K562 (cell line): ENCODE measurements around the gene ELL3. TPM values are rescaled to one million over a fixed set of nuclear protein-coding genes. Genes with fewer than 3 reads are reported as not detected.

ENCODE experiments used
- LEF1 ChIP-seq: fragments of 450-650 bp; IDR thresholded peaks from 2 replicates; pipeline ENCODE4 v1.6.1; 2016; ENCODE audit warnings: mild to moderate bottlenecking
- RFX1 ChIP-seq: fragments of 450-650 bp; IDR thresholded peaks from 2 replicates; pipeline ENCODE4 v1.6.1; 2016; ENCODE audit warnings: mild to moderate bottlenecking, moderate library complexity
- RUNX1 ChIP-seq: sonication (generic); IDR thresholded peaks from 2 replicates; pipeline ENCODE4 v1.6.1; 2016; ENCODE audit warnings: antibody characterized with exemption, low read depth
- SRSF1 ChIP-seq: fragments of 200-400 bp; formaldehyde crosslinking; IDR thresholded peaks from 2 replicates; pipeline ENCODE4 v1.6.1; 2017; ENCODE audit warnings: mild to moderate bottlenecking, low read depth, low read length, moderate library complexity
- TRIM28 ChIP-seq: fragments of 450-650 bp; IDR thresholded peaks from 2 replicates; pipeline ENCODE4 v1.6.1; 2017
- ZC3H4 ChIP-seq: sonication (generic); formaldehyde crosslinking; IDR thresholded peaks from 2 replicates; pipeline ENCODE4 v1.9.0; 2021; ENCODE audit warnings: missing genetic modification reagents, borderline replicate concordance
- ZFPM2 ChIP-seq: fragments of 250-450 bp; sonication (Bioruptor Pico); IDR thresholded peaks from 2 replicates; pipeline ENCODE4 v1.5.1; 2022; ENCODE audit warnings: mild to moderate bottlenecking
- ZNF212 ChIP-seq: fragments of 450-650 bp; formaldehyde crosslinking; IDR thresholded peaks from 2 replicates; pipeline ENCODE4 v1.4.0; 2020; ENCODE audit warnings: mild to moderate bottlenecking
- polyA plus RNA-seq, 8 experiments: library from polyadenylated mRNA; depleted of rRNA in 4 of 8; stranded (reverse) in 5 of 8; unstranded in 3 of 8; fragments of >200 nt; fragmentation: Nextera tagmentation in 2 of 8; fragmentation: Illumina TruSeq in 1 of 8; extraction: Ambion mirVana in 2 of 8; extraction: Trizol in 1 of 8; gene quantifications; 2 replicates each; pipeline versions ENCODE4 v1.2.1 to v1.2.3, GENCODE V29; 2011 to 2014; ENCODE audit warnings: inconsistent platforms in 1 of 8, missing spikeins in 1 of 8
- total RNA-seq, 7 experiments: library from RNA; depleted of rRNA in 6 of 7; stranded (reverse); fragments of >200 nt in 6 of 7; fragmentation: Illumina TruSeq in 2 of 7; extraction: Trizol in 2 of 7; gene quantifications; 2 replicates each; pipeline versions ENCODE4 v1.2.1 to v1.2.3, GENCODE V29; 2011 to 2021; ENCODE audit warnings: low replicate concordance in 1 of 7
- TF ChIP-seq, protein P1 (sequence below): IDR thresholded peaks from 2 replicates; pipeline ENCODE4 v1.6.1; 2012; ENCODE audit warnings: low read depth, low read length, improper control_type of control experiment, borderline replicate concordance
- TF ChIP-seq, protein P2 (sequence below): fragments of 250-450 bp; sonication (Bioruptor Pico); IDR thresholded peaks from 2 replicates; pipeline ENCODE4 v1.5.0; 2020; ENCODE audit warnings: mild to moderate bottlenecking, borderline replicate concordance
- TF ChIP-seq, protein P3 (sequence below): fragments of 200-800 bp; sonication (Bioruptor generic); IDR thresholded peaks from 2 replicates; pipeline ENCODE4 v1.6.1; 2017; ENCODE audit warnings: missing genetic modification characterization, missing compliant biosample characterization
- TF ChIP-seq, protein P4 (sequence below): sonication (generic); formaldehyde crosslinking; IDR thresholded peaks from 2 replicates; pipeline ENCODE4 v1.8.0; 2023; ENCODE audit warnings: missing genetic modification reagents, mild to moderate bottlenecking, borderline replicate concordance
- TF ChIP-seq, protein P5 (sequence below): fragments of 450-650 bp; IDR thresholded peaks from 2 replicates; pipeline ENCODE4 v1.6.1; 2016; ENCODE audit warnings: borderline replicate concordance

Gene ELL3
- total and polyA plus RNA-seq, 9 of the 15 experiments (the other 6 are each of a cell fraction or from before 2014, with no cell fraction given) = 0.80 to 5.2 (median 2.6) TPM

DNA sequence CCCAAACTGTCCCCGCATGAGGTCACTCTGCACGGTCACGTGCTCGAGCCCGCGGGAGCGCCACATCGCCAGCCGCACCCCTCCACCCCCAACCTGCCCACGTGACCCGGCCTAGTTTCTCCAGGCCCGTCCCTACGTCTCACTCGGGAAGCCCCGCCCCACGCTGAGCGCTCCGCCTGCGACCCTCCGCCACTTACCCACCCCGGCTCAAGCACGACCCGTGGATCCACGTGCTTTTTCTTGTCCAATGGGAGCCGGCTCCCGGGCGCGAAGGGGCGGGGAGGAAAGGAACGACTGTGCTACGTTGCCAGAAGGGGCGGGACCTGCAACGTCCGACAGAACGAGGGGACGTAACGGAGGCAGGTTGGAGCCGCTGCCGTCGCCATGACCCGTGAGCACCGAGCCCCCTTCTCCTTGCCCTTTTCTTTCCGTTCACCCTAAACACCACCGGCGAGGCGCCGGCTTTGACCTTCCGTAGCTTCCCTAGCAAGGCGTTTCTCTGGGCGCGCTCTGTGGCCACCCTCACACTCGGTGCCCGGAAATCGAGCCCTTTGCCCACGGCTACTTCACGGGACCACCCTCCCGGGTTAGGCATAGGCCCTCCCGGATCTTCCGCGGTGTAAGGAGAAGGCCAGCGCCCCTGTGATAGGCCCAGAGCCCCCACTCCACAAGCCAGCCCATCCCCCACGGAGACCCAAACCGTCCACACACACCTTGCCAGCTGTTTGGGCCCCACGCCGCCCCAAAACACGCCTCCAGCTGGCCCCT, 15.4 kb upstream of the ELL3 start, which contains the start of gene SERF2 (continued):
- TF ChIP-seq RUNX1 = no peak
- TF ChIP-seq, protein P1, sequence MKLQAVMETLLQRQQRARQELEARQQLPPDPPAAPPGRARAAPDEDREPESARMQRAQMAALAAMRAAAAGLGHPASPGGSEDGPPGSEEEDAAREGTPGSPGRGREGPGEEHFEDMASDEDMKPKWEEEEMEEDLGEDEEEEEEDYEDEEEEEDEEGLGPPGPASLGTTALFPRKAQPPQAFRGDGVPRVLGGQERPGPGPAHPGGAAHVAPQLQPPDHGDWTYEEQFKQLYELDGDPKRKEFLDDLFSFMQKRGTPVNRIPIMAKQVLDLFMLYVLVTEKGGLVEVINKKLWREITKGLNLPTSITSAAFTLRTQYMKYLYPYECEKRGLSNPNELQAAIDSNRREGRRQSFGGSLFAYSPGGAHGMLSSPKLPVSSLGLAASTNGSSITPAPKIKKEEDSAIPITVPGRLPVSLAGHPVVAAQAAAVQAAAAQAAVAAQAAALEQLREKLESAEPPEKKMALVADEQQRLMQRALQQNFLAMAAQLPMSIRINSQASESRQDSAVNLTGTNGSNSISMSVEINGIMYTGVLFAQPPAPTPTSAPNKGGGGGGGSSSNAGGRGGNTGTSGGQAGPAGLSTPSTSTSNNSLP = no peak
- TF ChIP-seq ZFPM2 = 0 out of 2 replicates have a peak, but pooled peaks have one; percentile 69
- peak; percentile 96; the same call in 1 of the 2 replicates for TF ChIP-seq ZC3H4 (CRISPR knock-in tag)
- TF ChIP-seq SRSF1 = no peak
- TF ChIP-seq ZNF212 (CRISPR knock-in tag) = no peak
- TF ChIP-seq LEF1 = peak; percentile 68; the same call in 1 of the 2 replicates
- TF ChIP-seq, protein P2, sequence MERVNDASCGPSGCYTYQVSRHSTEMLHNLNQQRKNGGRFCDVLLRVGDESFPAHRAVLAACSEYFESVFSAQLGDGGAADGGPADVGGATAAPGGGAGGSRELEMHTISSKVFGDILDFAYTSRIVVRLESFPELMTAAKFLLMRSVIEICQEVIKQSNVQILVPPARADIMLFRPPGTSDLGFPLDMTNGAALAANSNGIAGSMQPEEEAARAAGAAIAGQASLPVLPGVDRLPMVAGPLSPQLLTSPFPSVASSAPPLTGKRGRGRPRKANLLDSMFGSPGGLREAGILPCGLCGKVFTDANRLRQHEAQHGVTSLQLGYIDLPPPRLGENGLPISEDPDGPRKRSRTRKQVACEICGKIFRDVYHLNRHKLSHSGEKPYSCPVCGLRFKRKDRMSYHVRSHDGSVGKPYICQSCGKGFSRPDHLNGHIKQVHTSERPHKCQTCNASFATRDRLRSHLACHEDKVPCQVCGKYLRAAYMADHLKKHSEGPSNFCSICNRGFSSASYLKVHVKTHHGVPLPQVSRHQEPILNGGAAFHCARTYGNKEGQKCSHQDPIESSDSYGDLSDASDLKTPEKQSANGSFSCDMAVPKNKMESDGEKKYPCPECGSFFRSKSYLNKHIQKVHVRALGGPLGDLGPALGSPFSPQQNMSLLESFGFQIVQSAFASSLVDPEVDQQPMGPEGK (CRISPR knock-in tag) = no peak
- TF ChIP-seq, protein P3, sequence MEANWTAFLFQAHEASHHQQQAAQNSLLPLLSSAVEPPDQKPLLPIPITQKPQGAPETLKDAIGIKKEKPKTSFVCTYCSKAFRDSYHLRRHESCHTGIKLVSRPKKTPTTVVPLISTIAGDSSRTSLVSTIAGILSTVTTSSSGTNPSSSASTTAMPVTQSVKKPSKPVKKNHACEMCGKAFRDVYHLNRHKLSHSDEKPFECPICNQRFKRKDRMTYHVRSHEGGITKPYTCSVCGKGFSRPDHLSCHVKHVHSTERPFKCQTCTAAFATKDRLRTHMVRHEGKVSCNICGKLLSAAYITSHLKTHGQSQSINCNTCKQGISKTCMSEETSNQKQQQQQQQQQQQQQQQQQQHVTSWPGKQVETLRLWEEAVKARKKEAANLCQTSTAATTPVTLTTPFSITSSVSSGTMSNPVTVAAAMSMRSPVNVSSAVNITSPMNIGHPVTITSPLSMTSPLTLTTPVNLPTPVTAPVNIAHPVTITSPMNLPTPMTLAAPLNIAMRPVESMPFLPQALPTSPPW (CRISPR knock-in tag) = peak; percentile 89
- peak; percentile 39; the same call in 1 of the 2 replicates for TF ChIP-seq TRIM28
- TF ChIP-seq, protein P4, sequence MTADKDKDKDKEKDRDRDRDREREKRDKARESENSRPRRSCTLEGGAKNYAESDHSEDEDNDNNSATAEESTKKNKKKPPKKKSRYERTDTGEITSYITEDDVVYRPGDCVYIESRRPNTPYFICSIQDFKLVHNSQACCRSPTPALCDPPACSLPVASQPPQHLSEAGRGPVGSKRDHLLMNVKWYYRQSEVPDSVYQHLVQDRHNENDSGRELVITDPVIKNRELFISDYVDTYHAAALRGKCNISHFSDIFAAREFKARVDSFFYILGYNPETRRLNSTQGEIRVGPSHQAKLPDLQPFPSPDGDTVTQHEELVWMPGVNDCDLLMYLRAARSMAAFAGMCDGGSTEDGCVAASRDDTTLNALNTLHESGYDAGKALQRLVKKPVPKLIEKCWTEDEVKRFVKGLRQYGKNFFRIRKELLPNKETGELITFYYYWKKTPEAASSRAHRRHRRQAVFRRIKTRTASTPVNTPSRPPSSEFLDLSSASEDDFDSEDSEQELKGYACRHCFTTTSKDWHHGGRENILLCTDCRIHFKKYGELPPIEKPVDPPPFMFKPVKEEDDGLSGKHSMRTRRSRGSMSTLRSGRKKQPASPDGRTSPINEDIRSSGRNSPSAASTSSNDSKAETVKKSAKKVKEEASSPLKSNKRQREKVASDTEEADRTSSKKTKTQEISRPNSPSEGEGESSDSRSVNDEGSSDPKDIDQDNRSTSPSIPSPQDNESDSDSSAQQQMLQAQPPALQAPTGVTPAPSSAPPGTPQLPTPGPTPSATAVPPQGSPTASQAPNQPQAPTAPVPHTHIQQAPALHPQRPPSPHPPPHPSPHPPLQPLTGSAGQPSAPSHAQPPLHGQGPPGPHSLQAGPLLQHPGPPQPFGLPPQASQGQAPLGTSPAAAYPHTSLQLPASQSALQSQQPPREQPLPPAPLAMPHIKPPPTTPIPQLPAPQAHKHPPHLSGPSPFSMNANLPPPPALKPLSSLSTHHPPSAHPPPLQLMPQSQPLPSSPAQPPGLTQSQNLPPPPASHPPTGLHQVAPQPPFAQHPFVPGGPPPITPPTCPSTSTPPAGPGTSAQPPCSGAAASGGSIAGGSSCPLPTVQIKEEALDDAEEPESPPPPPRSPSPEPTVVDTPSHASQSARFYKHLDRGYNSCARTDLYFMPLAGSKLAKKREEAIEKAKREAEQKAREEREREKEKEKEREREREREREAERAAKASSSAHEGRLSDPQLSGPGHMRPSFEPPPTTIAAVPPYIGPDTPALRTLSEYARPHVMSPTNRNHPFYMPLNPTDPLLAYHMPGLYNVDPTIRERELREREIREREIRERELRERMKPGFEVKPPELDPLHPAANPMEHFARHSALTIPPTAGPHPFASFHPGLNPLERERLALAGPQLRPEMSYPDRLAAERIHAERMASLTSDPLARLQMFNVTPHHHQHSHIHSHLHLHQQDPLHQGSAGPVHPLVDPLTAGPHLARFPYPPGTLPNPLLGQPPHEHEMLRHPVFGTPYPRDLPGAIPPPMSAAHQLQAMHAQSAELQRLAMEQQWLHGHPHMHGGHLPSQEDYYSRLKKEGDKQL (CRISPR knock-in tag) = no peak
- no peak for TF ChIP-seq RFX1
- TF ChIP-seq, protein P5, sequence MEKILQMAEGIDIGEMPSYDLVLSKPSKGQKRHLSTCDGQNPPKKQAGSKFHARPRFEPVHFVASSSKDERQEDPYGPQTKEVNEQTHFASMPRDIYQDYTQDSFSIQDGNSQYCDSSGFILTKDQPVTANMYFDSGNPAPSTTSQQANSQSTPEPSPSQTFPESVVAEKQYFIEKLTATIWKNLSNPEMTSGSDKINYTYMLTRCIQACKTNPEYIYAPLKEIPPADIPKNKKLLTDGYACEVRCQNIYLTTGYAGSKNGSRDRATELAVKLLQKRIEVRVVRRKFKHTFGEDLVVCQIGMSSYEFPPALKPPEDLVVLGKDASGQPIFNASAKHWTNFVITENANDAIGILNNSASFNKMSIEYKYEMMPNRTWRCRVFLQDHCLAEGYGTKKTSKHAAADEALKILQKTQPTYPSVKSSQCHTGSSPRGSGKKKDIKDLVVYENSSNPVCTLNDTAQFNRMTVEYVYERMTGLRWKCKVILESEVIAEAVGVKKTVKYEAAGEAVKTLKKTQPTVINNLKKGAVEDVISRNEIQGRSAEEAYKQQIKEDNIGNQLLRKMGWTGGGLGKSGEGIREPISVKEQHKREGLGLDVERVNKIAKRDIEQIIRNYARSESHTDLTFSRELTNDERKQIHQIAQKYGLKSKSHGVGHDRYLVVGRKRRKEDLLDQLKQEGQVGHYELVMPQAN = peak; percentile 83
